Tibial nerve (tissue), 3 donors: ENCODE measurements around the gene ANO9.

ENCODE experiments used
- POLR2A ChIP-seq, 2 donors: fragments of 450-650 bp; IDR thresholded peaks; one replicate each; pipeline ENCODE4 v1.6.1; 2017; ENCODE audit warnings: antibody characterized with exemption in 2 of 2, mild to moderate bottlenecking in 2 of 2, moderate library complexity in 2 of 2
- TF ChIP-seq, protein P1 (sequence below), 5 experiments: fragments of 200-600 bp in 3 of 5; fragments of 450-650 bp in 2 of 5; sonication (generic) in 3 of 5; IDR thresholded peaks; one replicate each; pipeline ENCODE4 v1.5.1; 2016 to 2019; ENCODE audit warnings: antibody characterized with exemption in 5 of 5, mild to moderate bottlenecking in 3 of 5, moderate library complexity in 2 of 5

DNA sequence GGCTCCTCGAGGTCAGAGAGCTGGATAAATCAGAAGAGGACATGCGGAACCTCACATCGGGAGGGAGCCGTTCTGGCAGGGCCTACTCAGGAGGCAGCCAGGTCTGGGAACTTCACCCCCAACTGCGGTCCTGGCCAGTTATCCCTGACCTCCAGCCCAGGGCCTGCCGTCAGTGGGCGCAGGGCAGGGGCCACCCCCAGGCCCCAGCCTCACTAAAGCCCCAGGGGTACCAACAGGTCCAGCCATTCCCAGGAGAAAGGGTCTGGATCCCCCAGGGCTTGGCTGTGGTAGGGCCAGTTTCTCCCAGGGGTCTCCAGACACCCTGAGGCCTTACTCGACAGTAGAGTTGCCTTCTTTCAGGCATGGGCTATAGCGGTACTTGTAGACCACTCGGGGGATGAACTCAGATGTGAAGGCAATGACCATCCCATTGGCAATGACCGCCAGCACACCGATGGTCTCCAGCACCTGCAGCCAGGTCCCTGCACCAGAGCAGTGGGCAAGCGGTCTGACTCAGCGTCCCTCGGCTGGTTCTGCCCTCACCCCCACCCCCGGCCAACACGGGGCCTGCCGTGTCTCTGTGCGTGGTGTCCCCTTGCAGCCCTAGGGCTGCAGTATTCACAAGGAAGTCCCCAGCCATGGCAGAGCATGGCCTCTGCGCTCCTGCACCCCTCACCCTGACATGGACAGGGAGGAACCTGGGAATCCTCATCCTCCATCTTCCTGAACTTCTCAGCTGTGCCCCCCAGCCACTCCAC lies 22.4 kb downstream of the ANO9 start:
- TF ChIP-seq, protein P1, sequence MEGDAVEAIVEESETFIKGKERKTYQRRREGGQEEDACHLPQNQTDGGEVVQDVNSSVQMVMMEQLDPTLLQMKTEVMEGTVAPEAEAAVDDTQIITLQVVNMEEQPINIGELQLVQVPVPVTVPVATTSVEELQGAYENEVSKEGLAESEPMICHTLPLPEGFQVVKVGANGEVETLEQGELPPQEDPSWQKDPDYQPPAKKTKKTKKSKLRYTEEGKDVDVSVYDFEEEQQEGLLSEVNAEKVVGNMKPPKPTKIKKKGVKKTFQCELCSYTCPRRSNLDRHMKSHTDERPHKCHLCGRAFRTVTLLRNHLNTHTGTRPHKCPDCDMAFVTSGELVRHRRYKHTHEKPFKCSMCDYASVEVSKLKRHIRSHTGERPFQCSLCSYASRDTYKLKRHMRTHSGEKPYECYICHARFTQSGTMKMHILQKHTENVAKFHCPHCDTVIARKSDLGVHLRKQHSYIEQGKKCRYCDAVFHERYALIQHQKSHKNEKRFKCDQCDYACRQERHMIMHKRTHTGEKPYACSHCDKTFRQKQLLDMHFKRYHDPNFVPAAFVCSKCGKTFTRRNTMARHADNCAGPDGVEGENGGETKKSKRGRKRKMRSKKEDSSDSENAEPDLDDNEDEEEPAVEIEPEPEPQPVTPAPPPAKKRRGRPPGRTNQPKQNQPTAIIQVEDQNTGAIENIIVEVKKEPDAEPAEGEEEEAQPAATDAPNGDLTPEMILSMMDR (IDR thresholded peaks at IDR 0.05): no peak
- no peak for TF ChIP-seq POLR2A (IDR thresholded peaks at IDR 0.05)
